ENCODE data around the gene IMPG1.

DNA sequence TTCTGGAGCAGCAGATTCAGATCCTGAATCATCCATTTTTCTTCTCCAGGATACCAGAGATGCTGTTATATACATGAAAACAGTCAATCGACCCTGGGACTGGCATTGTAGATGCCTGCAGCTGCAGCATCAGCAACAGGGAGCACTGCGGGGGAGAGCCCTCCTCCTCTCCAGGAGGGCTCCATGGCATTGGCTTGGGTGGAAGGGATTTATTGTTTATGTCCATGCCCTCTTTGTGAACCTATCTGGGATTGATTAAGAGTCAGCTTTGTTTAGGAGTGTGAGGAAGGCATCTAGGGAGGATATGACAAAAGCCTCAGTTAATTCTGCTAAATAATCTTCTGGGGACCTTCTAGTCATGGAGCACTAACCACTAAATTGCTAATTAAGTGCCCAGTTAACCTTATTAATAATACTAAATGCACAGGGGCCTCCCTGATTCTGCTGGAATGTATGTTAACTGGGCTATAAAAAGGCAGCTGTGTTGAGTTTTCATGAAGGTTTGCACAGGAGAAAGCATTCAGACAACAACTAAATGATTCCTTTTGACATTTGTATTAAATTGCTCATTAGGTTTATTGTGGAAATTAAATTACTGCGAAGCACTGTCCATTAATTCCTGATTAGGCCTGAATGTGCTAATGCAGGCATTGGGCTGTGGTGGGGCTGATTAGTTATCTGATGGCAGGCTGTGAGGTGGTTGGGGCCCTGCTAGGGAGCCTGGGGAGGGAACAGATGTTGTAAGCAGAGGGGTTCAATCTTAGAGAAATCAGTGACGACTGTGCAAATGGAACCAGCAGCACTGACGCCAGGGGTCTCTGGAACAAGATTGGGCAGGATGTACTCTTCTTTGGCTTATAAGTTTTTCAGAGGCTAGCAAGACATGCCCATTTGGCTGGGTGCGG is 57.6 kb downstream of the IMPG1 start:
- TF ChIP-seq, protein P1, sequence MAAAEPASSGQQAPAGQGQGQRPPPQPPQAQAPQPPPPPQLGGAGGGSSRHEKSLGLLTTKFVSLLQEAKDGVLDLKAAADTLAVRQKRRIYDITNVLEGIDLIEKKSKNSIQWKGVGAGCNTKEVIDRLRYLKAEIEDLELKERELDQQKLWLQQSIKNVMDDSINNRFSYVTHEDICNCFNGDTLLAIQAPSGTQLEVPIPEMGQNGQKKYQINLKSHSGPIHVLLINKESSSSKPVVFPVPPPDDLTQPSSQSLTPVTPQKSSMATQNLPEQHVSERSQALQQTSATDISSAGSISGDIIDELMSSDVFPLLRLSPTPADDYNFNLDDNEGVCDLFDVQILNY (CRISPR knock-in tag; IDR thresholded peaks at IDR 0.05): no peak
- TF ChIP-seq, protein P2, sequence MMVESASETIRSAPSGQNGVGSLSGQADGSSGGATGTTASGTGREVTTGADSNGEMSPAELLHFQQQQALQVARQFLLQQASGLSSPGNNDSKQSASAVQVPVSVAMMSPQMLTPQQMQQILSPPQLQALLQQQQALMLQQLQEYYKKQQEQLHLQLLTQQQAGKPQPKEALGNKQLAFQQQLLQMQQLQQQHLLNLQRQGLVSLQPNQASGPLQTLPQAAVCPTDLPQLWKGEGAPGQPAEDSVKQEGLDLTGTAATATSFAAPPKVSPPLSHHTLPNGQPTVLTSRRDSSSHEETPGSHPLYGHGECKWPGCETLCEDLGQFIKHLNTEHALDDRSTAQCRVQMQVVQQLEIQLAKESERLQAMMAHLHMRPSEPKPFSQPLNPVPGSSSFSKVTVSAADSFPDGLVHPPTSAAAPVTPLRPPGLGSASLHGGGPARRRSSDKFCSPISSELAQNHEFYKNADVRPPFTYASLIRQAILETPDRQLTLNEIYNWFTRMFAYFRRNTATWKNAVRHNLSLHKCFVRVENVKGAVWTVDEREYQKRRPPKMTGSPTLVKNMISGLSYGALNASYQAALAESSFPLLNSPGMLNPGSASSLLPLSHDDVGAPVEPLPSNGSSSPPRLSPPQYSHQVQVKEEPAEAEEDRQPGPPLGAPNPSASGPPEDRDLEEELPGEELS (CRISPR knock-in tag; IDR thresholded peaks at IDR 0.05): no peak
- TF ChIP-seq, protein P3, sequence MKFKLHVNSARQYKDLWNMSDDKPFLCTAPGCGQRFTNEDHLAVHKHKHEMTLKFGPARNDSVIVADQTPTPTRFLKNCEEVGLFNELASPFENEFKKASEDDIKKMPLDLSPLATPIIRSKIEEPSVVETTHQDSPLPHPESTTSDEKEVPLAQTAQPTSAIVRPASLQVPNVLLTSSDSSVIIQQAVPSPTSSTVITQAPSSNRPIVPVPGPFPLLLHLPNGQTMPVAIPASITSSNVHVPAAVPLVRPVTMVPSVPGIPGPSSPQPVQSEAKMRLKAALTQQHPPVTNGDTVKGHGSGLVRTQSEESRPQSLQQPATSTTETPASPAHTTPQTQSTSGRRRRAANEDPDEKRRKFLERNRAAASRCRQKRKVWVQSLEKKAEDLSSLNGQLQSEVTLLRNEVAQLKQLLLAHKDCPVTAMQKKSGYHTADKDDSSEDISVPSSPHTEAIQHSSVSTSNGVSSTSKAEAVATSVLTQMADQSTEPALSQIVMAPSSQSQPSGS (CRISPR knock-in tag; IDR thresholded peaks at IDR 0.05; ENCODE audit: borderline replicate concordance, low read depth): no peak
- TF ChIP-seq, protein P4, sequence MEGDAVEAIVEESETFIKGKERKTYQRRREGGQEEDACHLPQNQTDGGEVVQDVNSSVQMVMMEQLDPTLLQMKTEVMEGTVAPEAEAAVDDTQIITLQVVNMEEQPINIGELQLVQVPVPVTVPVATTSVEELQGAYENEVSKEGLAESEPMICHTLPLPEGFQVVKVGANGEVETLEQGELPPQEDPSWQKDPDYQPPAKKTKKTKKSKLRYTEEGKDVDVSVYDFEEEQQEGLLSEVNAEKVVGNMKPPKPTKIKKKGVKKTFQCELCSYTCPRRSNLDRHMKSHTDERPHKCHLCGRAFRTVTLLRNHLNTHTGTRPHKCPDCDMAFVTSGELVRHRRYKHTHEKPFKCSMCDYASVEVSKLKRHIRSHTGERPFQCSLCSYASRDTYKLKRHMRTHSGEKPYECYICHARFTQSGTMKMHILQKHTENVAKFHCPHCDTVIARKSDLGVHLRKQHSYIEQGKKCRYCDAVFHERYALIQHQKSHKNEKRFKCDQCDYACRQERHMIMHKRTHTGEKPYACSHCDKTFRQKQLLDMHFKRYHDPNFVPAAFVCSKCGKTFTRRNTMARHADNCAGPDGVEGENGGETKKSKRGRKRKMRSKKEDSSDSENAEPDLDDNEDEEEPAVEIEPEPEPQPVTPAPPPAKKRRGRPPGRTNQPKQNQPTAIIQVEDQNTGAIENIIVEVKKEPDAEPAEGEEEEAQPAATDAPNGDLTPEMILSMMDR (IDR thresholded peaks at IDR 0.05): no peak
- TF ChIP-seq FOXJ3 (CRISPR knock-in tag; IDR thresholded peaks at IDR 0.05; ENCODE audit: borderline replicate concordance) (no peak), GTF2I (CRISPR knock-in tag; conservative IDR thresholded peaks at IDR 0.05) (no peak)
- TF ChIP-seq, protein P5, sequence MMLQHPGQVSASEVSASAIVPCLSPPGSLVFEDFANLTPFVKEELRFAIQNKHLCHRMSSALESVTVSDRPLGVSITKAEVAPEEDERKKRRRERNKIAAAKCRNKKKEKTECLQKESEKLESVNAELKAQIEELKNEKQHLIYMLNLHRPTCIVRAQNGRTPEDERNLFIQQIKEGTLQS (CRISPR knock-in tag; conservative IDR thresholded peaks at IDR 0.05): no peak
- TF ChIP-seq, protein P6, sequence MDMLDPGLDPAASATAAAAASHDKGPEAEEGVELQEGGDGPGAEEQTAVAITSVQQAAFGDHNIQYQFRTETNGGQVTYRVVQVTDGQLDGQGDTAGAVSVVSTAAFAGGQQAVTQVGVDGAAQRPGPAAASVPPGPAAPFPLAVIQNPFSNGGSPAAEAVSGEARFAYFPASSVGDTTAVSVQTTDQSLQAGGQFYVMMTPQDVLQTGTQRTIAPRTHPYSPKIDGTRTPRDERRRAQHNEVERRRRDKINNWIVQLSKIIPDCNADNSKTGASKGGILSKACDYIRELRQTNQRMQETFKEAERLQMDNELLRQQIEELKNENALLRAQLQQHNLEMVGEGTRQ (CRISPR knock-in tag; IDR thresholded peaks at IDR 0.05): no peak
- TF ChIP-seq, protein P7, sequence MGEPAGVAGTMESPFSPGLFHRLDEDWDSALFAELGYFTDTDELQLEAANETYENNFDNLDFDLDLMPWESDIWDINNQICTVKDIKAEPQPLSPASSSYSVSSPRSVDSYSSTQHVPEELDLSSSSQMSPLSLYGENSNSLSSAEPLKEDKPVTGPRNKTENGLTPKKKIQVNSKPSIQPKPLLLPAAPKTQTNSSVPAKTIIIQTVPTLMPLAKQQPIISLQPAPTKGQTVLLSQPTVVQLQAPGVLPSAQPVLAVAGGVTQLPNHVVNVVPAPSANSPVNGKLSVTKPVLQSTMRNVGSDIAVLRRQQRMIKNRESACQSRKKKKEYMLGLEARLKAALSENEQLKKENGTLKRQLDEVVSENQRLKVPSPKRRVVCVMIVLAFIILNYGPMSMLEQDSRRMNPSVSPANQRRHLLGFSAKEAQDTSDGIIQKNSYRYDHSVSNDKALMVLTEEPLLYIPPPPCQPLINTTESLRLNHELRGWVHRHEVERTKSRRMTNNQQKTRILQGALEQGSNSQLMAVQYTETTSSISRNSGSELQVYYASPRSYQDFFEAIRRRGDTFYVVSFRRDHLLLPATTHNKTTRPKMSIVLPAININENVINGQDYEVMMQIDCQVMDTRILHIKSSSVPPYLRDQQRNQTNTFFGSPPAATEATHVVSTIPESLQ (CRISPR knock-in tag; IDR thresholded peaks at IDR 0.05): no peak
- TF ChIP-seq, protein P8, sequence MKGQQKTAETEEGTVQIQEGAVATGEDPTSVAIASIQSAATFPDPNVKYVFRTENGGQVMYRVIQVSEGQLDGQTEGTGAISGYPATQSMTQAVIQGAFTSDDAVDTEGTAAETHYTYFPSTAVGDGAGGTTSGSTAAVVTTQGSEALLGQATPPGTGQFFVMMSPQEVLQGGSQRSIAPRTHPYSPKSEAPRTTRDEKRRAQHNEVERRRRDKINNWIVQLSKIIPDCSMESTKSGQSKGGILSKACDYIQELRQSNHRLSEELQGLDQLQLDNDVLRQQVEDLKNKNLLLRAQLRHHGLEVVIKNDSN (CRISPR knock-in tag; IDR thresholded peaks at IDR 0.05): no peak
